H1 (cell line): ENCODE measurements around the gene EPS8L1. TPM values are rescaled to one million over a fixed set of nuclear protein-coding genes. Genes with fewer than 3 reads are reported as not detected.

Experiments used
- CTCF ChIA-PET: fragments of 300-600 bp; sonication (Branson Sonifier 250); formaldehyde crosslinking; loops from one replicate; lab custom pipeline; 2021; ENCODE audit not compliant: partially characterized antibody; lab: Charles Lee
- POLR2A ChIA-PET: fragments of 300-600 bp; sonication (Branson Sonifier 250); formaldehyde crosslinking; loops from one replicate; lab custom pipeline; 2021; ENCODE audit warnings: inconsistent platforms; ENCODE audit not compliant: partially characterized antibody; lab: Charles Lee
- DNase-seq, 2 experiments: peaks; one replicate each; pipeline versions ENCODE4 v3.0.0 to v3.0.0-alpha.2; 2010 to 2022; ENCODE audit warnings: low spot score in 2 of 2, low read depth in 1 of 2, mixed read lengths in 1 of 2
- FAIRE-seq: peaks from 2 replicates; lab custom pipeline; 2011; peaks lifted over from hg19 to GRCh38; lab: Jason Lieb, UNC
- H2AFZ ChIP-seq: 2 replicates; pipeline ENCODE4 v1.8.1; 2012; ENCODE audit warnings: low read length, inconsistent platforms
- H2AK5ac ChIP-seq: 2 replicates; pipeline ENCODE4 v1.6.1; 2013; ENCODE audit warnings: low read depth, low read length
- H2BK120ac ChIP-seq: replicated peaks from 2 replicates; pipeline ENCODE3; 2013; ENCODE audit warnings: low read depth, low read length, inconsistent platforms
- H2BK12ac ChIP-seq: 2 replicates; pipeline ENCODE4 v1.6.1; 2013; ENCODE audit warnings: low read depth, low read length
- H2BK15ac ChIP-seq: 2 replicates; pipeline ENCODE4 v1.6.1; 2013; ENCODE audit warnings: low read length
- H2BK20ac ChIP-seq: 2 replicates; pipeline ENCODE4 v1.6.1; 2013; ENCODE audit warnings: low read length
- H2BK5ac ChIP-seq: 2 replicates; pipeline ENCODE4 v1.6.1; 2013; ENCODE audit warnings: low read depth, low read length
- H3K14ac ChIP-seq: 2 replicates; pipeline ENCODE4 v1.6.1; 2013; ENCODE audit warnings: inconsistent platforms; ENCODE audit not compliant: insufficient read length
- H3K18ac ChIP-seq: 2 replicates; pipeline ENCODE4 v1.6.1; 2013; ENCODE audit warnings: low read length; ENCODE audit errors: extremely low read depth
- H3K23ac ChIP-seq: 2 replicates; pipeline ENCODE4 v1.6.1; 2013; ENCODE audit warnings: inconsistent platforms; ENCODE audit not compliant: insufficient read length
- H3K23me2 ChIP-seq: 2 replicates; pipeline ENCODE4 v1.6.1; 2013; ENCODE audit warnings: low read depth, low read length
- H3K27ac ChIP-seq: 2 replicates; pipeline ENCODE4 v1.6.1; 2011; ENCODE audit warnings: low read depth, low read length, inconsistent platforms
- H3K27me3 ChIP-seq, 4 experiments: replicated peaks in 1 of 4; 1 replicate in 1 of 4; 2 replicates in 3 of 4; pipeline versions ENCODE4 v1.6.1 to v1.8.1; 2011 to 2013; ENCODE audit warnings: low read length in 3 of 4, mild to moderate bottlenecking in 3 of 4, inconsistent platforms in 2 of 4, mixed read lengths in 2 of 4, moderate library complexity in 1 of 4; ENCODE audit not compliant: control insufficient read depth in 3 of 4, insufficient read depth in 3 of 4; ENCODE audit errors: extremely low read depth in 1 of 4
- H3K36me3 ChIP-seq, 4 experiments: 2 replicates each; pipeline versions ENCODE4 v1.6.1 to v1.8.1; 2011 to 2013; ENCODE audit warnings: mild to moderate bottlenecking in 4 of 4, low read length in 3 of 4, moderate library complexity in 2 of 4, control low read depth in 1 of 4, inconsistent platforms in 1 of 4; ENCODE audit not compliant: insufficient read depth in 4 of 4, control insufficient read depth in 2 of 4
- H3K4ac ChIP-seq: replicated peaks from 2 replicates; pipeline ENCODE3; 2013; ENCODE audit warnings: low read length, low read depth, mixed read lengths, inconsistent platforms; ENCODE audit not compliant: insufficient read length
- H3K4me1 ChIP-seq, 4 experiments: replicated peaks in 1 of 4; 1 replicate in 1 of 4; 2 replicates in 3 of 4; pipeline versions ENCODE4 v1.6.1 to v1.8.1; 2011 to 2013; ENCODE audit warnings: low read length in 3 of 4, inconsistent platforms in 2 of 4, mixed read lengths in 1 of 4; ENCODE audit not compliant: insufficient read depth in 4 of 4, control insufficient read depth in 3 of 4
- H3K4me2 ChIP-seq, 2 experiments: 2 replicates each; pipeline versions ENCODE4 v1.6.1 to v1.8.1; 2011 to 2013; ENCODE audit warnings: low read depth in 2 of 2, low read length in 2 of 2, control low read depth in 1 of 2, inconsistent platforms in 1 of 2, mild to moderate bottlenecking in 1 of 2; ENCODE audit not compliant: insufficient read depth in 1 of 2
- H3K4me3 ChIP-seq, 4 experiments: fragments of 200-600, 300-600 bp in 1 of 4; sonication (generic), shearing (Covaris generic), sonication (Bioruptor Twin) in 1 of 4; 2 replicates each; pipeline versions ENCODE4 v1.5.1 to v1.8.1; 2011 to 2016; ENCODE audit warnings: low read length in 4 of 4, low read depth in 3 of 4, control low read depth in 2 of 4, inconsistent platforms in 2 of 4, mild to moderate bottlenecking in 2 of 4, mixed read lengths in 1 of 4, moderate library complexity in 1 of 4; ENCODE audit not compliant: insufficient read depth in 2 of 4; ENCODE audit errors: extremely low read depth in 1 of 4
- H3K56ac ChIP-seq: replicated peaks from 2 replicates; pipeline ENCODE3; 2013; ENCODE audit warnings: low read depth, mild to moderate bottlenecking, mixed read lengths, low read length, inconsistent platforms; ENCODE audit not compliant: insufficient read length
- H3K79me1 ChIP-seq: 2 replicates; pipeline ENCODE4 v1.6.1; 2013; ENCODE audit warnings: low read depth, low read length, control low read depth
- H3K79me2 ChIP-seq, 2 experiments: 2 replicates each; pipeline versions ENCODE4 v1.6.1 to v1.8.1; 2012 to 2013; ENCODE audit warnings: low read length in 2 of 2, mild to moderate bottlenecking in 2 of 2, inconsistent platforms in 1 of 2; ENCODE audit not compliant: insufficient read depth in 2 of 2, control insufficient read depth in 1 of 2
- H3K9ac ChIP-seq, 4 experiments: replicated peaks in 1 of 4; 1 replicate in 1 of 4; 2 replicates in 3 of 4; pipeline versions ENCODE4 v1.6.1 to v1.8.1; 2011 to 2013; ENCODE audit warnings: low read depth in 3 of 4, low read length in 3 of 4, control low read depth in 2 of 4, mild to moderate bottlenecking in 2 of 4, moderate library complexity in 2 of 4, inconsistent platforms in 1 of 4; ENCODE audit errors: extremely low read depth in 1 of 4
- H3K9me3 ChIP-seq, 2 experiments: 2 replicates each; pipeline versions ENCODE4 v1.6.1 to v1.8.1; 2012 to 2013; ENCODE audit warnings: mild to moderate bottlenecking in 2 of 2, moderate library complexity in 2 of 2, control low read depth in 1 of 2, inconsistent platforms in 1 of 2, low read depth in 1 of 2, low read length in 1 of 2, mixed read lengths in 1 of 2; ENCODE audit not compliant: insufficient read depth in 2 of 2
- H4K20me1 ChIP-seq, 2 experiments: replicated peaks in 1 of 2; 2 replicates each; pipeline versions ENCODE3 to v1.8.1; 2011 to 2013; ENCODE audit warnings: inconsistent platforms in 2 of 2, low read length in 2 of 2, mild to moderate bottlenecking in 1 of 2; ENCODE audit not compliant: insufficient read depth in 2 of 2, control insufficient read depth in 1 of 2
- H4K5ac ChIP-seq: 2 replicates; pipeline ENCODE4 v1.6.1; 2013; ENCODE audit warnings: low read length, low read depth, mixed read lengths, inconsistent platforms; ENCODE audit not compliant: insufficient read length
- H4K8ac ChIP-seq: 2 replicates; pipeline ENCODE4 v1.8.0; 2013; ENCODE audit warnings: mild to moderate bottlenecking, moderate library complexity, low read length, inconsistent platforms; ENCODE audit not compliant: insufficient read depth; ENCODE audit errors: extremely low read depth
- H4K91ac ChIP-seq: replicated peaks from 2 replicates; pipeline ENCODE3; 2013; ENCODE audit warnings: low read length, mixed read lengths, inconsistent platforms; ENCODE audit not compliant: insufficient read length
- EP300 ChIP-seq, 2 experiments: IDR thresholded peaks; 1 replicate in 1 of 2; 2 replicates in 1 of 2; pipeline ENCODE4 v1.6.1; 2011 to 2012; ENCODE audit warnings: low read depth in 2 of 2, low read length in 2 of 2, mild to moderate bottlenecking in 2 of 2, borderline replicate concordance in 1 of 2, inconsistent platforms in 1 of 2, moderate library complexity in 1 of 2
- GTF2F1 ChIP-seq: IDR thresholded peaks from 2 replicates; pipeline ENCODE4 v1.6.1; 2012; ENCODE audit warnings: low read depth, low read length, improper control_type of control experiment, borderline replicate concordance
- POLR2A ChIP-seq, 2 experiments: IDR thresholded peaks; 1 replicate in 1 of 2; 2 replicates in 1 of 2; pipeline ENCODE4 v1.6.1; 2011; ENCODE audit warnings: low read depth in 2 of 2, low read length in 2 of 2, mild to moderate bottlenecking in 2 of 2; ENCODE audit errors: control extremely low read depth in 1 of 2
- ZNF274 ChIP-seq: IDR thresholded peaks from 2 replicates; pipeline ENCODE4 v1.7.0; 2012; ENCODE audit warnings: low read length, borderline replicate concordance; ENCODE audit errors: extremely low read depth
- WGBS, 2 experiments: shearing (Covaris generic) in 1 of 2; methylation state at CpG; one replicate each; pipeline versions ENCODE4 v1.1.6 to v1.1.7; 2013 to 2015; ENCODE audit warnings: low lambda C conversion rate in 2 of 2, mixed read lengths in 2 of 2, inconsistent platforms in 1 of 2, low coverage in 1 of 2, missing lambda C conversion rate in 1 of 2; ENCODE audit not compliant: insufficient replicate concordance in 2 of 2, insufficient coverage in 1 of 2, insufficient read length in 1 of 2; ENCODE audit errors: extremely low coverage in 1 of 2, missing lambda C conversion rate in 1 of 2; 5-methylcytosine and 5-hydroxymethylcytosine counted together
- polyA plus RNA-seq, 7 experiments: library from polyadenylated mRNA; depleted of rRNA in 3 of 7; stranded (reverse) in 5 of 7; unstranded in 2 of 7; fragments of >200 nt in 5 of 7; fragments of 200-250 nt in 2 of 7; gene quantifications; 1 replicate in 5 of 7; 2 replicates in 1 of 7; 4 replicates in 1 of 7; pipeline versions ENCODE4 v1.2.1 to v1.2.3, GENCODE V29; 2011 to 2013; ENCODE audit warnings: missing spikeins in 2 of 7, mixed read lengths in 2 of 7
- total RNA-seq: library from RNA; stranded (reverse); fragmentation: NEBNext Ultra II Directional; extraction: Animal tissue kit (Norgen Biotek cat#: 25700); gene quantifications from 2 replicates; pipeline ENCODE4 v1.2.1, GENCODE V29; 2021

The EPS8L1 gene
- total and polyA plus RNA-seq, 2 of the 8 experiments (the other 6 are each of a cell fraction or from before 2014, with no cell fraction given) = 19.8 to 30.2 TPM

DNA sequence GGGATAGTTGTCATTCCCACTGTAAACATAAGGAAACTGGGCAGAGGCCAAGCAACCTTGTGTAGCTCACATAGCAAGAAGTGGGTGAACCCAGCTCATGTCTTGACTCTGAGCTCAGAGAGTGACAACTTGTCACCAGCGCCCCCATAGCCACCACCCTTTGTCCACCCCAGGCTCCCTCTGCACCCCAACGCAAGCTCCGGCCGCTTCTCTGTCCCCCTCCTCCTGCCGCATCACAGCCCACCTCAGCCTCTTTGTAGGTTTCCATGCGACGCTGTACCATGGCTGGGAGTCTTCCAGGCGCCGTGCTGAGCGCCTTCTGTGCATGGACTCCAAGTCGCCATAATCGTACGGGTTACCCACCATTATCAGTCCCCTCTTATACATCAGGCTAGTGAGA is 40.9 kb upstream of the EPS8L1 start:
- H4K20me1 ChIP-seq = peaks cover 2 to 3% of the 10 kb centered on the region in 2 experiments
- POLR2A ChIA-PET = interaction anchor here (1.0 kb wide), 1 partner anchor 20 kb away, joined by 3 read pairs; no protein-coding TSS in a partner anchor
- 95% methylated on average over 13 of the region's 13 CpGs; no CpG with 5 or more reads in 1 of the 2 experiments for WGBS, 2 experiments
- H3K27ac ChIP-seq = no peak overlapping the region
- no peaks in the 10 kb centered on the region for H3K27me3 ChIP-seq
- no peak overlapping the region for H2BK12ac ChIP-seq
- no peak overlapping the region for H4K8ac ChIP-seq
- no peak overlapping the region for H2BK20ac ChIP-seq
- no peak overlapping the region for H3K4me2 ChIP-seq
- H3K14ac ChIP-seq = no peak overlapping the region
- FAIRE-seq (no peak), DNase-seq (no peak)
- peaks cover 0 to 3% (median 0%) of the 10 kb centered on the region in 4 experiments; a peak in 1 of 7 replicates for H3K4me1 ChIP-seq
- H3K9me3 ChIP-seq = no peaks in the 10 kb centered on the region
- no peak overlapping the region for H2BK120ac ChIP-seq
- H4K5ac ChIP-seq = no peak overlapping the region
- H2BK15ac ChIP-seq = no peak overlapping the region
- no peak overlapping the region for H2AFZ ChIP-seq
- H3K36me3 ChIP-seq = no peaks in the 10 kb centered on the region
- H3K23me2 ChIP-seq = no peaks in the 10 kb centered on the region; the same call in 1 of the 2 replicates
- no peak overlapping the region for H3K9ac ChIP-seq
- H3K4me3 ChIP-seq = no peak overlapping the region
- no peak overlapping the region for H2BK5ac ChIP-seq
- no peak overlapping the region for H3K18ac ChIP-seq
- CTCF ChIA-PET = no interaction called here
- no peak overlapping the region for H3K56ac ChIP-seq
- H2AK5ac ChIP-seq = no peak overlapping the region
- H3K23ac ChIP-seq = no peak overlapping the region
- H3K4ac ChIP-seq = no peak overlapping the region
- peaks cover 4% of the 10 kb centered on the region; the same call in 1 of the 2 replicates for H3K79me1 ChIP-seq
- H4K91ac ChIP-seq = no peak overlapping the region
- peaks cover 0 to 16% of the 10 kb centered on the region in 2 experiments; a peak in 1 of 4 replicates for H3K79me2 ChIP-seq
- no peak for TF ChIP-seq ZNF274
- TF ChIP-seq POLR2A (IDR thresholded peaks at IDR 0.05; ENCODE audit: control extremely low read depth in 1 of 2, low read depth in 2 of 2, low read length in 2 of 2) = no peak
- TF ChIP-seq EP300 (IDR thresholded peaks at IDR 0.05; ENCODE audit: borderline replicate concordance in 1 of 2, low read depth in 2 of 2, low read length in 2 of 2) = no peak
- no peak for TF ChIP-seq GTF2F1
